AG04449 (cell line): ENCODE measurements around the gene FLNC.
A peak's percentile ranks its signal among the peaks of the same experiment; 100 is the strongest.

Experiments used
- CTCF ChIA-PET: fragments of 350-600 bp; formaldehyde crosslinking; extraction: SDS; loops from one replicate; lab custom pipeline; 2021; ENCODE audit warnings: antibody characterized with exemption; lab: Yijun Ruan, JAX
- POLR2A ChIA-PET: fragments of 400-600, 350-600 bp; formaldehyde crosslinking; extraction: SDS; loops from one replicate; lab custom pipeline; 2020; ENCODE audit warnings: antibody characterized with exemption, inconsistent platforms; lab: Yijun Ruan, JAX
- DNase-seq: peaks from one replicate; pipeline ENCODE4 v3.0.0-alpha.2; 2010; ENCODE audit warnings: low read depth, low spot score
- H3K4me3 ChIP-seq: 2 replicates; pipeline ENCODE4 v1.5.1; 2011; ENCODE audit warnings: low read depth, mild to moderate bottlenecking, control low read depth, low read length
- CTCF ChIP-seq: IDR thresholded peaks from one replicate; pipeline ENCODE4 v1.5.1; 2011; ENCODE audit warnings: mild to moderate bottlenecking, moderate library complexity, low read length, control low read depth, inconsistent platforms; ENCODE audit not compliant: insufficient read depth; ENCODE audit errors: missing control alignments

Gene FLNC

GRCh38 chr7:128830231-128831177 is at the start of gene FLNC:
Gene FLNC, plus strand, starts transcription at chr7:128830406. Its CDS starts 232 bp downstream, at chr7:128830638.
- no peak for TF ChIP-seq CTCF
- CTCF ChIA-PET = interaction anchor here (0.8 to 2.0 kb wide), 4 partner anchors 12 to 89 kb away, joined by 3 to 9 read pairs (median 4); no protein-coding TSS in a partner anchor
- peak within 1 kb of the TSS; percentile 95 for H3K4me3 ChIP-seq
- DNase-seq = no peak
- POLR2A ChIA-PET = interaction anchor here (0.8 to 4.0 kb wide), 8 partner anchors 18 to 90 kb away, joined by 3 to 39 read pairs (median 7); partner anchors contain the start of genes ATP6V1F, CALU and CCDC136

GRCh38 chr7:128781126-128781525 is 49.1 kb upstream of the FLNC start:
- no peak for TF ChIP-seq CTCF
- POLR2A ChIA-PET = interaction anchor here (0.9 kb wide), 1 partner anchor 25 kb away, joined by 3 read pairs; no protein-coding TSS in a partner anchor
- no peak overlapping the region for H3K4me3 ChIP-seq
- DNase-seq = peak; percentile 55
- CTCF ChIA-PET = interaction anchor here (0.8 to 1.9 kb wide), 2 partner anchors 54 to 100 kb away, joined by 3 to 4 read pairs; no protein-coding TSS in a partner anchor

- no peak for TF ChIP-seq CTCF
- POLR2A ChIA-PET = interaction anchor here (0.7 to 2.3 kb wide), 2 partner anchors 42 to 49 kb away, joined by 3 to 11 read pairs; partner anchors contain the start of gene CALU
Measured at GRCh38 chr7:128781851-128782250, 48.4 kb upstream of the FLNC start.

GRCh38 chr7:128783143-128783861 is 46.9 kb upstream of the FLNC start:
- TF ChIP-seq CTCF = no peak
- ChIA-PET CTCF (interaction anchor here (0.7 to 1.2 kb wide), 3 partner anchors 28 to 100 kb away, joined by 3 to 4 read pairs (median 3); partner anchors contain the start of gene ATP6V1F), POLR2A (interaction anchor here (0.6 to 2.3 kb wide), 2 partner anchors 42 to 48 kb away, joined by 3 to 11 read pairs; no protein-coding TSS in a partner anchor)
- peak; percentile 45 for DNase-seq
- H3K4me3 ChIP-seq = peak overlapping the region; percentile 29

More at GRCh38 chr7:128781851-128782250, 48.4 kb upstream of the FLNC start:
- no peak for DNase-seq
- CTCF ChIA-PET = interaction anchor here (1.2 kb wide), 1 partner anchor 101 kb away, joined by 4 read pairs; no protein-coding TSS in a partner anchor
- H3K4me3 ChIP-seq = no peak overlapping the region

GRCh38 chr7:128785738-128786137 is 44.5 kb upstream of the FLNC start:
- no peak for TF ChIP-seq CTCF
- DNase-seq = no peak
- POLR2A ChIA-PET = no interaction called here
- no peak overlapping the region for H3K4me3 ChIP-seq
- CTCF ChIA-PET = no interaction called here
